HEK293T (cell line): Measurements from ENCODE around the gene KLHL41.

Experiments
- ARNT ChIP-seq: fragments of 450-650 bp; IDR thresholded peaks from 2 replicates; pipeline ENCODE4 v1.6.1; 2017; ENCODE audit warnings: mild to moderate bottlenecking
- BHLHE40 ChIP-seq: fragments of 450-650 bp; IDR thresholded peaks from 2 replicates; pipeline ENCODE4 v1.6.1; 2016; ENCODE audit warnings: mild to moderate bottlenecking, moderate library complexity, borderline replicate concordance
- CTBP1 ChIP-seq: fragments of 450-650 bp; IDR thresholded peaks from 2 replicates; pipeline ENCODE4 v1.6.1; 2016; ENCODE audit warnings: borderline replicate concordance
- ELF4 ChIP-seq: fragments of 450-650 bp; IDR thresholded peaks from 2 replicates; pipeline ENCODE4 v1.6.1; 2017; ENCODE audit warnings: antibody characterized with exemption
- FOXA1 ChIP-seq: fragments of 450-650 bp; IDR thresholded peaks from 2 replicates; pipeline ENCODE4 v1.6.1; 2016; ENCODE audit warnings: mild to moderate bottlenecking
- FOXK2 ChIP-seq: fragments of 450-650 bp; IDR thresholded peaks from 2 replicates; pipeline ENCODE4 v1.6.1; 2016; ENCODE audit warnings: mild to moderate bottlenecking
- FOXM1 ChIP-seq: fragments of 450-650 bp; IDR thresholded peaks from 2 replicates; pipeline ENCODE4 v1.6.1; 2017; ENCODE audit warnings: mild to moderate bottlenecking, borderline replicate concordance
- L3MBTL2 ChIP-seq: fragments of 450-650 bp; conservative IDR thresholded peaks from 2 replicates; pipeline ENCODE4 v1.6.1; 2016; ENCODE audit warnings: mild to moderate bottlenecking
- LEF1 ChIP-seq: fragments of 450-650 bp; IDR thresholded peaks from 2 replicates; pipeline ENCODE4 v1.6.1; 2017; ENCODE audit warnings: mild to moderate bottlenecking, borderline replicate concordance
- NFRKB ChIP-seq: fragments of 450-650 bp; IDR thresholded peaks from 2 replicates; pipeline ENCODE4 v1.6.1; 2016; ENCODE audit warnings: mild to moderate bottlenecking, moderate library complexity
- SP1 ChIP-seq: fragments of 450-650 bp; IDR thresholded peaks from 2 replicates; pipeline ENCODE4 v1.6.1; 2017
- SUZ12 ChIP-seq: fragments of 450-650 bp; IDR thresholded peaks from 2 replicates; pipeline ENCODE4 v1.6.1; 2016; ENCODE audit warnings: mild to moderate bottlenecking
- TARDBP ChIP-seq: fragments of 450-650 bp; IDR thresholded peaks from 2 replicates; pipeline ENCODE4 v1.6.1; 2016
- TF ChIP-seq, protein P1 (sequence below): fragments of 450-650 bp; IDR thresholded peaks from 2 replicates; pipeline ENCODE4 v1.6.1; 2016

DNA sequence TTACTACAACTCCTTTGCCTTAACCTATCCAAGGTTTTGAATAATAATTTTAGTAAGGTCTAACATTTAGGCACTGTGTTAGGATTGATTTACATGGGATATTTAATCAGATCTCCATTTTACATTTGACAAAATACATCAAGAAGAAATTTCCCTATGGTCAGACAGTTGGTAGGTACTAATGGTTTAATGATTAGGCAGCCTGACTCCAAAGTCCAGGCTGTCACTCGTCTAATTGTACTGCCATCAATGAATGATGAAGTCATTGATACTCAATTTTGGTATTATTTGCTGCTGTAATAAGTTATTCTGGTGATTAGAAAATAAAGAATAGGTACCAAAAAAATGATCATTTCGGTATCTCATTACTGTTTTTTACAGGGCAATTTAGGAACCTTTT, 16.1 kb upstream of the KLHL41 start:
- TF ChIP-seq ARNT (no peak), FOXA1 (no peak), LEF1 (no peak), BHLHE40 (no peak), ELF4 (no peak), FOXM1 (no peak), FOXK2 (no peak), SP1 (no peak), TARDBP (no peak), L3MBTL2 (no peak), SUZ12 (no peak), CTBP1 (no peak), NFRKB (no peak)
- TF ChIP-seq, protein P1, sequence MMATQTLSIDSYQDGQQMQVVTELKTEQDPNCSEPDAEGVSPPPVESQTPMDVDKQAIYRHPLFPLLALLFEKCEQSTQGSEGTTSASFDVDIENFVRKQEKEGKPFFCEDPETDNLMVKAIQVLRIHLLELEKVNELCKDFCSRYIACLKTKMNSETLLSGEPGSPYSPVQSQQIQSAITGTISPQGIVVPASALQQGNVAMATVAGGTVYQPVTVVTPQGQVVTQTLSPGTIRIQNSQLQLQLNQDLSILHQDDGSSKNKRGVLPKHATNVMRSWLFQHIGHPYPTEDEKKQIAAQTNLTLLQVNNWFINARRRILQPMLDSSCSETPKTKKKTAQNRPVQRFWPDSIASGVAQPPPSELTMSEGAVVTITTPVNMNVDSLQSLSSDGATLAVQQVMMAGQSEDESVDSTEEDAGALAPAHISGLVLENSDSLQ: no peak
